Duodenal mucosa (tissue), 2 donors: Measurements from ENCODE around the gene FAM13A.
"Not testable (repeated sequence)": the region's sequence is repeated elsewhere in the genome, so short reads cannot be mapped to it uniquely, and the experiment has no call there.

Source experiments
- H3K27ac ChIP-seq: one replicate; pipeline ENCODE4 v1.7.0; 2013; ENCODE audit warnings: low read depth, low read length
- H3K27me3 ChIP-seq, 2 donors: one replicate each; pipeline ENCODE4 v1.7.0; 2013; ENCODE audit warnings: low read length in 2 of 2, control low read depth in 1 of 2; ENCODE audit not compliant: insufficient read depth in 2 of 2, control insufficient read depth in 1 of 2
- H3K36me3 ChIP-seq, 2 donors: one replicate each; pipeline ENCODE4 v1.7.0; 2013; ENCODE audit warnings: low read length in 2 of 2, control low read depth in 1 of 2; ENCODE audit not compliant: insufficient read depth in 2 of 2, control insufficient read depth in 1 of 2
- H3K4me1 ChIP-seq, 2 donors: one replicate each; pipeline ENCODE4 v1.7.0; 2013; ENCODE audit warnings: low read length in 2 of 2, control low read depth in 1 of 2; ENCODE audit not compliant: insufficient read depth in 2 of 2, control insufficient read depth in 1 of 2
- H3K4me3 ChIP-seq, 2 donors: one replicate each; pipeline ENCODE4 v1.7.0; 2013; ENCODE audit warnings: low read length in 2 of 2, low read depth in 1 of 2
- H3K9ac ChIP-seq, 2 donors: one replicate each; pipeline ENCODE4 v1.7.0; 2013; ENCODE audit warnings: low read length in 2 of 2, low read depth in 1 of 2
- H3K9me3 ChIP-seq, 2 donors: one replicate each; pipeline ENCODE4 v1.7.0; 2013; ENCODE audit warnings: low read length in 2 of 2, control low read depth in 1 of 2; ENCODE audit not compliant: control insufficient read depth in 1 of 2

Gene FAM13A

DNA sequence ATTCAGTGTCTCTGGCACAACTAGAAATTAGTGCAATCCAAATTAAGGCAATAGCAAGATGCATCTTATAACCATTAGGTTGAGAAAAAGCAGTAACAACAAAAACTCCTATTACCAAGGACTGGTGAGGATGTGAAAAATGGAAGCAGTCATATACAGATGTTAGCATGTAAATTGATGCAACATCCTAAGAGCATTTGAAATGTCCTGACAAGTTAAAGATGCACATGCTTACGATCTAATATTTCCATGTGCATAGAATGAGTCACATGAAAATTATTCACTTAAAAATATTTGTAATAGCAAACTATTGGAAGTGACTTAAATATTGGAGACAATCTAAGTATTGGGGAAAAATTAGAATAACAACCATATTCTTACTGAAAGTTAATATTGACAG is 163.0 kb downstream of the FAM13A start:
- Histone ChIP-seq H3K36me3 (no peaks in the 10 kb centered on the region), H3K9me3 (no peaks in the 10 kb centered on the region), H3K27ac (no peak overlapping the region), H3K27me3 (no peaks in the 10 kb centered on the region), H3K4me3 (no peak overlapping the region), H3K4me1 (no peaks in the 10 kb centered on the region), H3K9ac (no peak overlapping the region)

GRCh38 chr4:88892646-88893045 is 164.3 kb downstream of the FAM13A start:
- H3K36me3 ChIP-seq = no peaks in the 10 kb centered on the region
- H3K4me3 ChIP-seq = no peak overlapping the region
- no peak overlapping the region for H3K9ac ChIP-seq

GRCh38 chr4:88891636-88892035 is 165.3 kb downstream of the FAM13A start:
- Histone ChIP-seq H3K4me1 (no peaks in the 10 kb centered on the region), H3K9me3 (no peaks in the 10 kb centered on the region), H3K9ac (no peak overlapping the region), H3K4me3 (no peak overlapping the region), H3K27ac (no peak overlapping the region), H3K36me3 (no peaks in the 10 kb centered on the region), H3K27me3 (no peaks in the 10 kb centered on the region)

More at GRCh38 chr4:88892646-88893045, 164.3 kb downstream of the FAM13A start:
- no peaks in the 10 kb centered on the region for H3K4me1 ChIP-seq
- no peaks in the 10 kb centered on the region for H3K9me3 ChIP-seq
- no peak overlapping the region for H3K27ac ChIP-seq
- no peaks in the 10 kb centered on the region for H3K27me3 ChIP-seq

DNA sequence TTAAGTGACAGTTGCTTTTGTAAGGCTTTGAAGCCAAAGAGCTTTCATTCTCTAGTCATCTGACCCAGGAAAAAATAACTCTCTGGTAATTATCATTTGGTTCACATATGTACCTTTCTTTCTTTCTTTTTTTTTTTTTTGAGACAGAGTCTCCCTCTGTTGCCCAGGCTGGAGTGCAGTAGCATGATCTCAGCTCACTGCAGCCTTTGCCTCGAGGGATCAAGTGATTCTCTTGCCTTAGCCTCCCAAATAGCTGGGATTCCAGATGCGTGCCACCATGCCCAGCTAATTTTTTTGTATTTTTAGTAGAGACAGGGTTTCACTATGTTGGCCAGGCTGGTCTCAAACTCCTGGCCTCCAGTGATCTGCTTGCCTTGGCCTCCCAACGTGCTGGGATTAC is 169.6 kb downstream of the FAM13A start:
- not testable (repeated sequence) for H3K36me3 ChIP-seq

DNA sequence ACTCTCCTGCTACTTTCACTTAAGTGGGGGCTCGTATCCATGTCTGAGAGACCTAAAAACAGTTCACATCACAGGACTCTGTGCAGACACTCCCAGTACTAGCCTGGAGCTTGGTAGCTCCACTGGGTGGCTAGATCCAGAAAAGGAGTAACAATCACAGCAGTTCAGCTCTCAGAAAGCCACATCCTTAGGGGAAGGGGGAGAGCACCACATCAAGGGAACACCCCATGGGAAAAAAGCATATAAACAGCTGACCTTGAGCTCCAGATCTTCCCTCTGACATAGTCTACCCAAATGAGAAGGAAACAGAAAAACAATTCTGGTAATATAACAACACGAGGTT is 175.8 kb downstream of the FAM13A start:
- no peaks in the 10 kb centered on the region for H3K36me3 ChIP-seq
- H3K9me3 ChIP-seq = no peaks in the 10 kb centered on the region
- H3K27me3 ChIP-seq = no peaks in the 10 kb centered on the region
- H3K9ac ChIP-seq = no peak overlapping the region
- H3K4me3 ChIP-seq = no peak overlapping the region
- H3K27ac ChIP-seq = no peak overlapping the region
- peaks cover 9 to 13% of the 10 kb centered on the region in 2 donors for H3K4me1 ChIP-seq

More for the DNA sequence above, 169.6 kb downstream of the FAM13A start:
- not testable (repeated sequence) for H3K9me3 ChIP-seq, H3K4me3 ChIP-seq, H3K27me3 ChIP-seq, H3K27ac ChIP-seq, H3K9ac ChIP-seq, H3K4me1 ChIP-seq

- H3K4me1 ChIP-seq = peaks cover 9 to 13% of the 10 kb centered on the region in 2 donors
- H3K36me3 ChIP-seq = no peaks in the 10 kb centered on the region
- H3K27ac ChIP-seq = no peak overlapping the region
- H3K27me3 ChIP-seq = no peaks in the 10 kb centered on the region
- H3K9ac ChIP-seq = no peak overlapping the region
- no peak overlapping the region for H3K4me3 ChIP-seq
- H3K9me3 ChIP-seq = no peaks in the 10 kb centered on the region
These were observed 176.3 kb downstream of the FAM13A start for GRCh38 chr4:88880501-88881226.

GRCh38 chr4:88879991-88880390 is 177.0 kb downstream of the FAM13A start:
- Histone ChIP-seq H3K9me3 (no peaks in the 10 kb centered on the region), H3K27ac (no peak overlapping the region), H3K4me3 (no peak overlapping the region), H3K4me1 (peaks cover 9 to 13% of the 10 kb centered on the region in 2 donors), H3K9ac (no peak overlapping the region), H3K36me3 (no peaks in the 10 kb centered on the region), H3K27me3 (no peaks in the 10 kb centered on the region)

DNA sequence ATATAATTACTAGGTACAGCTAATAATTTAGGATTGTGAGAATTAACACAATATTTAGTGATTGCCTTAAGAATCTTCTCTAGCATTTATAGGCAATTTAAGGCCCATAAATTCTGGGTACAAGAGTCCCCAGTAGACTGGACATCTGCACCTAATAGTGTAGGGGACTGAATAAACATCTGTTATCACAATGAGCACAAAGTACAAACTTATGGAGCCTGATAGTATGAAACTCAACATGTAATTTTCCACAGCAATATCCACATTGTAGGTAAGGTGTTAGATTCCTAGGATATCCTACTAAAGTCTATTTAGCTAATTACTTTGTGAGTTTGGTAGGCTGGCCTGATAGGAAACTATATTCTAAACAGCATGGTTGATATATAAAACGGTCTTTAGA is 178.3 kb downstream of the FAM13A start:
- H3K4me1 ChIP-seq = peaks cover 9 to 13% of the 10 kb centered on the region in 2 donors
- no peaks in the 10 kb centered on the region for H3K27me3 ChIP-seq
- H3K27ac ChIP-seq = no peak overlapping the region
- no peaks in the 10 kb centered on the region for H3K9me3 ChIP-seq
- H3K4me3 ChIP-seq = no peak overlapping the region
- H3K9ac ChIP-seq = no peak overlapping the region
- H3K36me3 ChIP-seq = no peaks in the 10 kb centered on the region

DNA sequence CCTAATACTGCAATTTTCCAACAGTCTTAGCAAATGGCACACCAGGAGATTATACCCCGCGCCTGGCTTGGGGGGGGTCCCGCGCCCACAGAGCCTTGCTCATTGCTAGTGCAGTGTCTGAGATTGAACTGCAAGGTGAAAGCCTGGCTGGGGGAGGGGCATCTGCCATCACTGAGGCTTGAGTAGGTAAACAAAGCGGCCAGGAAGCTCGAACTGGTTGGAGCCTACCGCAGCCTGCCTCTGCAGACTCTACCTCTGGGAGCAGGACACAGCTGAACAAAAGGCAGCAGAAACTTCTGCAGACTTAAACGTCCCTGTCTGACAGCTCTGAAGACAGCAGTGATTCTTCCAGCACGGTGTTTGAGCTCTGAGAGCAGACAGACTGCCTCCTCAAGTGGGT is 186.6 kb downstream of the FAM13A start:
- Histone ChIP-seq H3K9ac (no peak overlapping the region), H3K9me3 (no peaks in the 10 kb centered on the region), H3K4me1 (no peaks in the 10 kb centered on the region), H3K27me3 (no peaks in the 10 kb centered on the region), H3K27ac (no peak overlapping the region), H3K36me3 (no peaks in the 10 kb centered on the region), H3K4me3 (no peak overlapping the region)

DNA sequence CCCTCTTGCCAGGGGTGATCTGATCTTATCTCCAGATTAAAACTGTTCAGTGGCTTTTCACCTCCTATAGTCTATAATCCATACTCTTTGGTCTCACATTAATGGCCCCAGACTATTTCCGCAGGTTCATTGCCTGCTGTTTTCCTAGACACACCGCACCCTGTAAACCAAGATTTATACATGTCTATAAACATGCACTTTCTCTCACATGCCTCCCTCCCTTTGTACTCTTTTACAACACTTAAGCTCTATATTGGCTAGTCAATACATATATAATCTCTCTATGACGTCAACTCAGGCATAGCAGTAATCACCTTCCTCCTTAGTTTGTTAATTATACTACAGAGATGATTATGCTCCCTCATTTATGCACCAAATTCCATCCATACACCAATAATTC is 188.5 kb downstream of the FAM13A start:
- no peak overlapping the region for H3K4me3 ChIP-seq
- H3K4me1 ChIP-seq = no peaks in the 10 kb centered on the region
- no peaks in the 10 kb centered on the region for H3K36me3 ChIP-seq
- H3K27me3 ChIP-seq = no peaks in the 10 kb centered on the region
- H3K9me3 ChIP-seq = no peaks in the 10 kb centered on the region
- H3K27ac ChIP-seq = no peak overlapping the region
- H3K9ac ChIP-seq = no peak overlapping the region
